Cardiac muscle cell (in vitro differentiated cells and primary cell): ENCODE measurements around the gene ZNF662. TPM values are rescaled to one million over a fixed set of nuclear protein-coding genes. Genes with fewer than 3 reads are reported as not detected.
"Not testable (repeated sequence)": the region's sequence is repeated elsewhere in the genome, so short reads cannot be mapped to it uniquely, and the experiment has no call there.

Experiments used
- DNase-seq, 2 donors: peaks; one replicate each; pipeline versions ENCODE4 v3.0.0 to v3.0.0-alpha.2; 2010 to 2017; ENCODE audit warnings: low read depth in 1 of 2, low spot score in 1 of 2
- H3K27ac ChIP-seq: fragments of 200-600 bp; sonication (generic); 2 replicates; pipeline ENCODE4 v1.5.1; 2016
- H3K27me3 ChIP-seq: fragments of 200-600 bp; sonication (generic); 2 replicates; pipeline ENCODE4 v1.6.0; 2016; ENCODE audit warnings: control low read depth
- H3K36me3 ChIP-seq: fragments of 200-600 bp; sonication (generic); 2 replicates; pipeline ENCODE4 v1.5.1; 2016; ENCODE audit warnings: control low read depth
- H3K4me1 ChIP-seq: fragments of 200-600 bp; sonication (generic); 2 replicates; pipeline ENCODE4 v1.8.1; 2017; ENCODE audit warnings: low read depth, mild to moderate bottlenecking, mixed run types
- H3K4me3 ChIP-seq: fragments of 200-600 bp; sonication (generic); 2 replicates; pipeline ENCODE4 v1.5.1; 2016; ENCODE audit warnings: mild to moderate bottlenecking
- H3K9me3 ChIP-seq: fragments of 200-600 bp; sonication (generic); 2 replicates; pipeline ENCODE4 v1.5.1; 2017; ENCODE audit warnings: low read depth, mild to moderate bottlenecking, control low read depth
- CTCF ChIP-seq: IDR thresholded peaks from 2 replicates; pipeline ENCODE4 v1.5.1; 2012; ENCODE audit warnings: low read depth, mild to moderate bottlenecking, low read length
- polyA plus RNA-seq: library from polyadenylated mRNA; unstranded; fragments of >200 nt; fragmentation: Nextera tagmentation; extraction: Ambion mirVana; gene quantifications from 2 replicates; pipeline ENCODE4 v1.2.1, GENCODE V29; 2016
- total RNA-seq: library from RNA; depleted of rRNA; stranded (reverse); fragments of >200 nt; gene quantifications from 2 replicates; pipeline ENCODE4 v1.2.3, GENCODE V29; 2016

ZNF662 gene
- total and polyA plus RNA-seq, 2 experiments from 2014 or later: 0.04 to 0.21 TPM

GRCh38 chr3:42880601-42881451 is 25.1 kb upstream of the ZNF662 start:
- Histone ChIP-seq H3K27ac (no peak overlapping the region), H3K36me3 (no peaks in the 10 kb centered on the region), H3K4me1 (no peaks in the 10 kb centered on the region), H3K4me3 (peak overlapping the region; percentile 48), H3K9me3 (no peaks in the 10 kb centered on the region), H3K27me3 (peaks cover 2% of the 10 kb centered on the region)
- TF ChIP-seq CTCF: peak; percentile 86
- DNase-seq: peak; percentile 86 to 90

GRCh38 chr3:42883251-42883930 is 22.6 kb upstream of the ZNF662 start:
- DNase-seq, H3K4me3 ChIP-seq: not testable (repeated sequence)

GRCh38 chr3:42884324-42884723 is 21.6 kb upstream of the ZNF662 start:
- Histone ChIP-seq H3K27me3 (no peaks in the 10 kb centered on the region), H3K9me3 (no peaks in the 10 kb centered on the region), H3K4me1 (no peaks in the 10 kb centered on the region), H3K27ac (no peak overlapping the region), H3K36me3 (no peaks in the 10 kb centered on the region), H3K4me3 (no peak overlapping the region)
- DNase-seq: no peak
- no peak for TF ChIP-seq CTCF

More at GRCh38 chr3:42883251-42883930, 22.6 kb upstream of the ZNF662 start:
- H3K4me1 ChIP-seq, H3K9me3 ChIP-seq, H3K27me3 ChIP-seq, H3K27ac ChIP-seq, H3K36me3 ChIP-seq: not testable (repeated sequence)

- no peak for TF ChIP-seq CTCF
- DNase-seq: no peak
Measured at GRCh38 chr3:42886294-42886822, 19.6 kb upstream of the ZNF662 start.

GRCh38 chr3:42887084-42887483 is 18.9 kb upstream of the ZNF662 start:
- no peaks in the 10 kb centered on the region for H3K4me1 ChIP-seq
- H3K4me3 ChIP-seq: no peak overlapping the region
- H3K9me3 ChIP-seq: no peaks in the 10 kb centered on the region
- TF ChIP-seq CTCF: no peak
- no peak overlapping the region for H3K27ac ChIP-seq
- no peak for DNase-seq
- H3K36me3 ChIP-seq: no peaks in the 10 kb centered on the region
- no peaks in the 10 kb centered on the region for H3K27me3 ChIP-seq

More at GRCh38 chr3:42886294-42886822, 19.6 kb upstream of the ZNF662 start:
- Histone ChIP-seq H3K4me1 (no peaks in the 10 kb centered on the region), H3K4me3 (no peak overlapping the region), H3K27ac (no peak overlapping the region), H3K27me3 (no peaks in the 10 kb centered on the region), H3K36me3 (no peaks in the 10 kb centered on the region), H3K9me3 (no peaks in the 10 kb centered on the region)

- Histone ChIP-seq H3K36me3 (no peaks in the 10 kb centered on the region), H3K4me1 (no peaks in the 10 kb centered on the region), H3K27ac (no peak overlapping the region), H3K9me3 (no peaks in the 10 kb centered on the region), H3K27me3 (no peaks in the 10 kb centered on the region), H3K4me3 (no peak overlapping the region)
- no peak for TF ChIP-seq CTCF
- no peak for DNase-seq
Measured at GRCh38 chr3:42891042-42891441, 14.9 kb upstream of the ZNF662 start.
